B cell (primary cell): ENCODE data around the gene ZCCHC2. TPM values are rescaled to one million over a fixed set of nuclear protein-coding genes. Genes with fewer than 3 reads are reported as not detected.

Experiments used
- ATAC-seq: fragments of 200-7000 bp; cut with Tn5 transposase; one replicate; pipeline ENCODE4 v1.10.0; 2021; ENCODE audit warnings: low read depth, mild to moderate bottlenecking, moderate number of reproducible peaks, moderate library complexity
- CTCF ChIA-PET: fragments of 350-600 bp; sonication (Branson Sonifier 250); formaldehyde crosslinking; loops from one replicate; lab custom pipeline; 2021; ENCODE audit warnings: antibody characterized with exemption, inconsistent platforms; lab: Charles Lee
- POLR2A ChIA-PET: fragments of 350-600 bp; sonication (Branson Sonifier 250); formaldehyde crosslinking; loops from one replicate; lab custom pipeline; 2021; ENCODE audit warnings: antibody characterized with exemption; lab: Charles Lee
- DNase-seq: peaks from one replicate; pipeline ENCODE4 v3.0.0; 2013
- H2AFZ ChIP-seq: 2 replicates; pipeline ENCODE4 v1.6.1; 2012; ENCODE audit warnings: mild to moderate bottlenecking, low read depth, low read length; ENCODE audit not compliant: insufficient read depth, poor library complexity, severe bottlenecking
- H3K27ac ChIP-seq, 2 donors: 1 replicate in 1 of 2; 2 replicates in 1 of 2; pipeline ENCODE4 v1.5.1; 2012 to 2013; ENCODE audit warnings: low read length in 2 of 2, mild to moderate bottlenecking in 2 of 2, moderate library complexity in 1 of 2
- H3K27me3 ChIP-seq, 4 experiments: fragments of 200-600 bp in 1 of 4; sonication (generic) in 1 of 4; replicated peaks in 1 of 4; 1 replicate in 2 of 4; 2 replicates in 2 of 4; pipeline versions ENCODE4 v1.6.1 to v1.7.0; 2013 to 2016; ENCODE audit warnings: low read length in 3 of 4, mild to moderate bottlenecking in 2 of 4, mixed read lengths in 1 of 4, moderate library complexity in 1 of 4; ENCODE audit not compliant: insufficient read depth in 4 of 4, control insufficient read depth in 3 of 4; ENCODE audit errors: control extremely low read depth in 1 of 4
- H3K36me3 ChIP-seq, 2 experiments: replicated peaks in 1 of 2; 1 replicate in 1 of 2; 2 replicates in 1 of 2; pipeline versions ENCODE4 v1.6.1 to v1.7.1; 2013; ENCODE audit warnings: low read length in 1 of 2; ENCODE audit not compliant: insufficient read depth in 2 of 2, control insufficient read depth in 1 of 2; ENCODE audit errors: control extremely low read depth in 1 of 2, extremely low read depth in 1 of 2
- H3K4me1 ChIP-seq, 2 donors: fragments of 200-600 bp in 1 of 2; sonication (generic) in 1 of 2; 1 replicate in 1 of 2; 2 replicates in 1 of 2; pipeline versions ENCODE4 v1.5.1 to v1.6.1; 2013 to 2017; ENCODE audit warnings: low read length in 2 of 2; ENCODE audit not compliant: control insufficient read depth in 2 of 2, insufficient read depth in 2 of 2
- H3K4me2 ChIP-seq: replicated peaks from 2 replicates; pipeline ENCODE3; 2012; ENCODE audit warnings: mild to moderate bottlenecking, low read depth, low read length; ENCODE audit not compliant: poor library complexity, severe bottlenecking
- H3K4me3 ChIP-seq, 5 experiments: fragments of 200-600 bp in 1 of 5; sonication (generic) in 1 of 5; 1 replicate in 3 of 5; 2 replicates in 2 of 5; pipeline versions ENCODE4 v1.5.1 to v1.7.0; 2011 to 2016; ENCODE audit warnings: low read length in 4 of 5, mild to moderate bottlenecking in 4 of 5, low read depth in 2 of 5, control low read depth in 1 of 5, moderate library complexity in 1 of 5; ENCODE audit not compliant: insufficient read depth in 1 of 5; ENCODE audit errors: control extremely low read depth in 1 of 5, extremely low read depth in 1 of 5
- H3K79me2 ChIP-seq: fragments of 200-600 bp; sonication (generic); one replicate; pipeline ENCODE4 v1.6.0; 2016; ENCODE audit warnings: low read length; ENCODE audit not compliant: control insufficient read depth, insufficient read depth
- H3K9ac ChIP-seq: fragments of 200-600 bp; sonication (generic); 2 replicates; pipeline ENCODE4 v1.6.1; 2017; ENCODE audit warnings: mild to moderate bottlenecking, low read length, moderate library complexity
- H3K9me3 ChIP-seq, 3 donors: one replicate each; pipeline versions ENCODE4 v1.6.1 to v1.7.1; 2013; ENCODE audit warnings: low read length in 2 of 3; ENCODE audit not compliant: control insufficient read depth in 2 of 3, insufficient read depth in 1 of 3; ENCODE audit errors: control extremely low read depth in 1 of 3
- H4K20me1 ChIP-seq: 2 replicates; pipeline ENCODE4 v1.6.0; 2012; ENCODE audit warnings: mild to moderate bottlenecking, low read length; ENCODE audit not compliant: insufficient read depth, control insufficient read depth, poor library complexity, severe bottlenecking
- H3K27ac Mint-ChIP-seq: one replicate; pipeline ENCODE4 v1.8.0; 2021; ENCODE audit warnings: mixed read lengths
- H3K27me3 Mint-ChIP-seq: one replicate; pipeline ENCODE4 v1.8.0; 2021; ENCODE audit warnings: mixed read lengths
- H3K4me1 Mint-ChIP-seq: one replicate; pipeline ENCODE4 v1.8.0; 2021; ENCODE audit warnings: mixed read lengths
- H3K4me3 Mint-ChIP-seq: one replicate; pipeline ENCODE4 v1.8.0; 2021; ENCODE audit warnings: mixed read lengths
- H3K9me3 Mint-ChIP-seq: one replicate; pipeline ENCODE4 v1.8.0; 2022; ENCODE audit warnings: mixed read lengths; ENCODE audit not compliant: insufficient read depth
- EZH2 ChIP-seq: IDR thresholded peaks from 2 replicates; pipeline ENCODE4 v1.6.1; 2012; ENCODE audit warnings: borderline replicate concordance, low read depth, mild to moderate bottlenecking, moderate library complexity, low read length; ENCODE audit not compliant: insufficient read depth, poor library complexity, severe bottlenecking
- WGBS: methylation state at CpG from one replicate; pipeline ENCODE4 v1.1.5; 2013; ENCODE audit warnings: missing lambda C conversion rate; ENCODE audit not compliant: insufficient coverage; 5-methylcytosine and 5-hydroxymethylcytosine counted together
- intact Hi-C: fragments of 100-400 bp; cut with micrococcal nuclease; formaldehyde crosslinking; loops from one replicate; pipeline ENCODE4 v1.10.0; 2022
- polyA plus RNA-seq: library from polyadenylated mRNA; depleted of rRNA; stranded (reverse); fragments of >200 nt; gene quantifications from 2 replicates; pipeline ENCODE4 v1.2.3, GENCODE V29; 2012
- total RNA-seq, 2 donors: library from RNA; stranded (reverse); fragments of 120-200 nt in 1 of 2; gene quantifications; 1 replicate in 1 of 2; 2 replicates in 1 of 2; pipeline versions ENCODE4 v1.2.3 to v1.2.4, GENCODE V29; 2013 to 2022
- TF ChIP-seq, protein P1 (sequence below): fragments of 200-600 bp; IDR thresholded peaks from one replicate; pipeline ENCODE4 v1.8.0; 2022; ENCODE audit warnings: antibody characterized with exemption, mild to moderate bottlenecking

Gene ZCCHC2
- total and polyA plus RNA-seq, 2 donors (not counting 1 experiment from before 2014, with no cell fraction given) = 24.5 to 53.7 TPM

DNA sequence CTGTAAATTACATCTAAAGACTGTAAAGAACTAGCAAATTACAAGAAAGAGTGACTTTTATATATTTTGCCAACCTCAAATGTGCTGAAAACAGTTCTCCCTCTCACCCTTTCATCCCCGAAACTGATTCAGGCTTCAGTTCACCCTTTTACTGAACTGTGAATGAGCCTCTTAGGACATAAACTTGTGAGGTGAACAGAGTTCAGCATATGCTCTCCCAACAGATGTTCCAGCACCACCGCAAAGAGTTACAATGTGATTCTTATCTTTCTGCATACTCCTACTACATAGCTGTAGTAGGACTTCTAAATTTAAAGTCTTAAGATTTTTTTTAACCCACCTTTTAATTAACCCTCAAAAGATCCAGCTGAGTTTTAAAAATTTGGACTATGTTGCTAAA lies 1.2 kb upstream of the ZCCHC2 start:
- ATAC-seq (no peak), DNase-seq (peak; percentile 13)
- H2AFZ ChIP-seq = peak overlapping the region; percentile 93
- H3K27me3 ChIP-seq = no peaks in the 10 kb centered on the region
- H3K4me3 ChIP-seq = peak overlapping the region in 1 of 5 experiments; percentile 86
- H3K27ac ChIP-seq = no peak overlapping the region
- Mint-ChIP-seq H3K27ac (peak overlapping the region; percentile 59), H3K9me3 (no peaks in the 10 kb centered on the region), H3K4me3 (peak overlapping the region; percentile 84), H3K27me3 (no peaks in the 10 kb centered on the region), H3K4me1 (peaks cover 29% of the 10 kb centered on the region)
- H3K79me2 ChIP-seq = peaks cover 26% of the 10 kb centered on the region
- H3K4me2 ChIP-seq = peak overlapping the region; percentile 92
- H3K9ac ChIP-seq = peak overlapping the region; percentile 86
- ChIA-PET CTCF (interaction anchor here (0.6 to 3.0 kb wide), 5 partner anchors 9 to 96 kb away, joined by 3 to 11 read pairs (median 5); no protein-coding TSS in a partner anchor), POLR2A (interaction anchor here (0.6 to 2.3 kb wide), 2 partner anchors 9 to 15 kb away, joined by 3 to 11 read pairs; no protein-coding TSS in a partner anchor)
- no peaks in the 10 kb centered on the region for H3K36me3 ChIP-seq
- intact Hi-C loops = loop anchor here (10.0 kb wide), 1 partner anchor 803 kb away; no protein-coding TSS in a partner anchor
- no peak for TF ChIP-seq EZH2
- peaks cover 0 to 1% (median 0%) of the 10 kb centered on the region in 3 donors for H3K9me3 ChIP-seq
- H4K20me1 ChIP-seq = no peaks in the 10 kb centered on the region
- no CpG with 5 or more reads among the region's 2 CpGs for WGBS
- peaks cover 21 to 24% of the 10 kb centered on the region in 2 donors for H3K4me1 ChIP-seq

DNA sequence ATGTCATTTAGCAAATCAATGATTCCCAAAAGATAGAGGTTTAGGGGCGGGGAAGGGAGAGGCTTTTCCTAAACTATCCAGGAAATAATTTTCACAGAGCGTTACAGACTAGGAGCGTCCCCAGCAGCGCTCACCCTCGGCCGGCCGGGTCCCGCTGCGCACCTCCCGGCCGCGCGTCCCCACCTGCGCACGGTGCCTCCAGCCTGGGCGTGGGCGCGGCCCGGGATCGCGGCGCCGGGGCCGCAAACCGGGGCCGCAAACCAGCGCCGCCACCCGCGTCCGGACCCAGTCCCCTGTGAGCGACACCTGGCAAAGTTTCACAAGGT lies 684 bp upstream of the ZCCHC2 start:
- no peaks in the 10 kb centered on the region for H4K20me1 ChIP-seq
- H3K4me1 Mint-ChIP-seq = peaks cover 29% of the 10 kb centered on the region
- peak overlapping the region; percentile 93 for H2AFZ ChIP-seq
- peak overlapping the region; percentile 86 for H3K9ac ChIP-seq
- H3K4me3 ChIP-seq = peak overlapping the region; percentile 38 to 87 (median 83)
- peaks cover 0 to 1% (median 0%) of the 10 kb centered on the region in 3 donors for H3K9me3 ChIP-seq
- WGBS = under 1% methylated on average over 31 of the region's 32 CpGs
- no peaks in the 10 kb centered on the region for H3K27me3 ChIP-seq
- H3K36me3 ChIP-seq = no peaks in the 10 kb centered on the region
- CTCF ChIA-PET = interaction anchor here (1.0 to 3.0 kb wide), 5 partner anchors 10 to 96 kb away, joined by 3 to 11 read pairs (median 5); no protein-coding TSS in a partner anchor
- H3K9me3 Mint-ChIP-seq = no peaks in the 10 kb centered on the region
- peak overlapping the region; percentile 73 to 78 for H3K27ac ChIP-seq
- TF ChIP-seq, protein P1, sequence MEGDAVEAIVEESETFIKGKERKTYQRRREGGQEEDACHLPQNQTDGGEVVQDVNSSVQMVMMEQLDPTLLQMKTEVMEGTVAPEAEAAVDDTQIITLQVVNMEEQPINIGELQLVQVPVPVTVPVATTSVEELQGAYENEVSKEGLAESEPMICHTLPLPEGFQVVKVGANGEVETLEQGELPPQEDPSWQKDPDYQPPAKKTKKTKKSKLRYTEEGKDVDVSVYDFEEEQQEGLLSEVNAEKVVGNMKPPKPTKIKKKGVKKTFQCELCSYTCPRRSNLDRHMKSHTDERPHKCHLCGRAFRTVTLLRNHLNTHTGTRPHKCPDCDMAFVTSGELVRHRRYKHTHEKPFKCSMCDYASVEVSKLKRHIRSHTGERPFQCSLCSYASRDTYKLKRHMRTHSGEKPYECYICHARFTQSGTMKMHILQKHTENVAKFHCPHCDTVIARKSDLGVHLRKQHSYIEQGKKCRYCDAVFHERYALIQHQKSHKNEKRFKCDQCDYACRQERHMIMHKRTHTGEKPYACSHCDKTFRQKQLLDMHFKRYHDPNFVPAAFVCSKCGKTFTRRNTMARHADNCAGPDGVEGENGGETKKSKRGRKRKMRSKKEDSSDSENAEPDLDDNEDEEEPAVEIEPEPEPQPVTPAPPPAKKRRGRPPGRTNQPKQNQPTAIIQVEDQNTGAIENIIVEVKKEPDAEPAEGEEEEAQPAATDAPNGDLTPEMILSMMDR = no peak
- no peak for TF ChIP-seq EZH2
- POLR2A ChIA-PET = interaction anchor here (0.6 to 2.3 kb wide), 5 partner anchors 13 to 900 kb away, joined by 3 to 11 read pairs (median 4); partner anchors contain the start of genes PHLPP1 and VPS4B
- DNase-seq = no peak
- peak overlapping the region; percentile 93 for H3K27ac Mint-ChIP-seq
- H3K4me3 Mint-ChIP-seq = peak overlapping the region; percentile 84
- H3K27me3 Mint-ChIP-seq = no peaks in the 10 kb centered on the region
- H3K79me2 ChIP-seq = peaks cover 30% of the 10 kb centered on the region
- peak; percentile 0 for ATAC-seq
- peak overlapping the region; percentile 92 for H3K4me2 ChIP-seq
- H3K4me1 ChIP-seq = peaks cover 23 to 27% of the 10 kb centered on the region in 2 donors
- intact Hi-C loops = loop anchor here (1.0 to 10.0 kb wide), 2 partner anchors 16 to 803 kb away; no protein-coding TSS in a partner anchor
